Esophagus mucosa (tissue), 1 donor: ENCODE data around the gene UBE2G2. TPM values are rescaled to one million over a fixed set of nuclear protein-coding genes. Genes with fewer than 3 reads are reported as not detected.

ENCODE experiments used
- ATAC-seq: fragments of 200-7000 bp; cut with Tn5 transposase; one replicate; pipeline ENCODE4 v1.9.1; 2020
- total RNA-seq: library from RNA; stranded (reverse); gene quantifications from one replicate; pipeline ENCODE4 v1.2.4, GENCODE V29; 2023
- donor health status: DM: yes; HTN: yes; CAD: no.

UBE2G2 gene
- total RNA-seq, 1 donor from 2014 or later, result 35.8 TPM

- no peak for ATAC-seq
Observed at GRCh38 chr21:44814498-44815023, 12.9 kb upstream of the UBE2G2 start.

DNA sequence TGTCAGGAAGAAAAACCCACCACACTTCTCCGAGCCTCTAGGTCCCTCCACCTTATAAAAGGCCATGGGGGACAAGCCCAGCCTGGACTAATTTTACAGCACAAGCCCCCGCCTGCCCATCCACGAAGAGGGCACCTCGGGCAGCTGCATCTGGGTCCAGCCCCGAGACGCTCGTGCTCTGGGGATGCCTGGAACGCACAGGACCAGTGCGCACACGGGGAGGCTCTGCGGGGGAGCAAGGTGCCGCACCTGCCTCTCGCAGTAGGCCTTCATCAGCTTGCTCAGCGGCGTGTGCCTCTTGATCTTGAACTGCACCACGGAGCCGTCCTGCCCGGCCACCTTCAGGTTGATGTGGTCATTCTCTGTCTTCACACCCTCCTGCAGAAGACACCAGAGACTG lies 12.1 kb upstream of the UBE2G2 start:
- ATAC-seq, result no peak

DNA sequence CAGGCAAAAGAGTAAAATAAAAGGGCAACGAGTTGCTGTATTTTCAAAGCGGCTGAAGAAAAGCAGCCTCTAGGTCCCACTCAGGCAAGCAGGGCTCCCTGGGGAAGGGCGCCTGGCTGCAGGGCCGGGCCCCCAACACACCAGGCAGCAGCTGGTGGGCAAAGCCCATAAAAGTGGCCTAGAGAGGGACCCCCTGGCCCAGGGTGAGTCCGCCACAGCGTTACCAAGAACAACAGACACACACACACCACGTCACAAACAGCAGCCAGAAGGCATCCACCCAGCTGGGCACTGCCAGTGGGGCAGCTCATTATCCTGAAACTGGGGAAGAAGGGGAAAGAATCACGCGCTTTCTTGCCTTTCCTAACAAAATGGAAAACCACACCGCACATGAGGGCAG lies 11.5 kb upstream of the UBE2G2 start:
- ATAC-seq, result no peak

GRCh38 chr21:44812640-44813039 lies 11.0 kb upstream of the UBE2G2 start:
- no peak for ATAC-seq

GRCh38 chr21:44810779-44811178 lies 9.2 kb upstream of the UBE2G2 start:
- ATAC-seq, result no peak

- no peak for ATAC-seq
Observed at GRCh38 chr21:44805859-44806258, 4.2 kb upstream of the UBE2G2 start.

GRCh38 chr21:44805226-44805625 lies 3.6 kb upstream of the UBE2G2 start:
- ATAC-seq, result no peak

- no peak for ATAC-seq
Observed at GRCh38 chr21:44804762-44805161, 3.1 kb upstream of the UBE2G2 start.

DNA sequence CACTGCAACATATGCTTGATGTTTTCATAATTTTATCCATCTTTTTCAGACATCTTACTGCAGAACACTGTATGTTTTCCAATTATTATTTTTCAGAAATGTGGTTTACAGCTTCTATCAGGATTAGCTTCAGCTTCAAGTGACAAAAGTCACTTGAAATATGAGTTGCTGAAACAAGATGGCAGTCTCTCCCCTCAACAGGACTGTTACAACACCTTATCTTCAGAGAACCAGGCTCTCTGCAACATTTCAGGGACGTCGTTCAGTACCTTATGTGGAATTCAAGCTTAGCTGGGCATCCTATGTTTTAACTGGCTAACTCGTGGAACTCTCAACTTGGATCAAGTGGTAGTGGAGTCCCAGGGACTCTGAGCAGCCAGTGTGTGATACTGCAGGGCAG lies 2.0 kb upstream of the UBE2G2 start:
- ATAC-seq, result no peak

GRCh38 chr21:44802396-44803153 lies 955 bp upstream of the UBE2G2 start:
- ATAC-seq, result peak; percentile 21

DNA sequence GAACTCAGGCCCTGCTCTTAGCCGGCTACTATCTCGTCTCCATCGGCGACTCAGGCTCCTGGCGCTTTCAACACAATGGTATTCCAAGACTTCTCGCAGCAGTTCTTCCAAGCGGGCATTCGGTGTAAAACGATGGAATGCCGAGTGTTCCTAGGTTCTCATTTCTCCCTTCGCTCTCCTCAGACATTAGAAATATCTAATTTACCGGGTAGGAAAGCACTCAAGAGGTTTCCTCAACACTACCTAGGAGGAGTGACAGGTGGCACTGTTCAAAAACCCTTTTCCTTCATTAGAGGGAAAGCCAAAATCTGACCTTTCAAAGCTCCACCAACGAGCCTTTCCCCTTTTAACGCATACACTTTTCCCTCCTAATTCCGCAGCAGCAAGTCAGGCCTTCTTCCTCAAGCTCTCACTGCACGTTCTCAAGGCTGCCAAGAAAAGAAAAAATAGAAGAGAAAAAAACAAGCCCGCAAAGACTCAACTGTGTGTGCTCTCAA lies 601 bp downstream of the UBE2G2 start:
- peak; percentile 50 for ATAC-seq

- ATAC-seq, result no peak
Observed at GRCh38 chr21:44800103-44800502, 1.5 kb downstream of the UBE2G2 start.

DNA sequence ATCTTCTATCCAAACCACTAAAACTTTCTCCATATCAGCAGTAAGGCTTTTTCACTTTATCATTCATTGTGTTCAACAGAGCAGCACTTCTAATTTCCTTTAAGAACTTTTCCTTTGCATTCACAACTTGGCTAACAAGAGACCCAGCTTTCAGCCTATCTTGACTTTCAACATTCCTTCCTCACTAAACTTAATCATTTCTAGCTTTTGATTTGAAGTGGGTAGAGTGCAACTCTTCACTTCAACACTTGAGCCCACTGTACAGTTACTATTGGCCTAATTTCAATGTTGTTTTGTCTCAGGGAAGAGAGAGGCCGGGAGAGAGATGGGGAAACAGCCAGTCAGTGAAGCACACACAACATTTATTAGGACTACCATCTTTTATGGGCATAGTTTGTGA lies 2.0 kb downstream of the UBE2G2 start:
- no peak for ATAC-seq

DNA sequence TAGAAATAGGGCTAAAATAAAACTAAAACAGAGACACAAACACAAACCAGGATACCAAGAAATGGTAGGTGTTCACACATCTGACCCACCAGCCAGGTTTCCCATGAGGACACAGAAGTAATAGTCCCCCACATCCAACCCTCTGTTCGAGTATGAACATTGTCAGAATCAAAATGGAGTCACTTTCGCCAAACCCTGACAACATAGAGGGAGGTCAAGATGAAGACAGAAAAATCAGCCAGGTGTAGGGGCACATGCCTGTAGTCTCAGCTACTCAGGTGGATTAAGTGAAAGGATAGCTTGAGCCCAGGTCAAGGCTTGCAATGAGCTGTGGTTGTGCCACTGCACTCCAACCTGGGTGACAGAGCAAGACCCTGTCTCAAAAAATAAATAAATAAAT lies 3.8 kb downstream of the UBE2G2 start:
- no peak for ATAC-seq

DNA sequence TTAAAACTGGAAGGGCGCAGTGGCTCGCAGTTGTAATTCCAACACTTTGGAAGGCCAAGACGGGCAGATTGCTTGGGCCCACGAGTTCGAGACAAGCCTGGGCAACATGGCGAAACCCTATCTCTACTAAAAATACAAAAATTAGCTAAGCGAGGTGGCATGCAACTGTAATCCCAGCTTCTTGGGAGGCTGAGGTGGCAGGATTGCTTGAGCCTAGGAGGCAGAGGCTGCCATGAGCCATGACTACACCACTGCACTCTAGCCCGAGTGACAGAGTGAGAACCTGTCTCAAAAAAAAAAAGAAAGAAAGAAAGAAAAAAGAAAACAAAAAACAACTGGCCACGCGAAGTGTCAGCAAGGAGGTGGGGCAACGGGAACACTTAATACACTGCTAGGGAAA lies 6.3 kb downstream of the UBE2G2 start:
- ATAC-seq, result no peak

- ATAC-seq, result peak; percentile 56
Observed at GRCh38 chr21:44793592-44794374, 7.8 kb downstream of the UBE2G2 start.

- ATAC-seq, result peak; percentile 83
Observed at GRCh38 chr21:44792702-44793591, 8.7 kb downstream of the UBE2G2 start.

DNA sequence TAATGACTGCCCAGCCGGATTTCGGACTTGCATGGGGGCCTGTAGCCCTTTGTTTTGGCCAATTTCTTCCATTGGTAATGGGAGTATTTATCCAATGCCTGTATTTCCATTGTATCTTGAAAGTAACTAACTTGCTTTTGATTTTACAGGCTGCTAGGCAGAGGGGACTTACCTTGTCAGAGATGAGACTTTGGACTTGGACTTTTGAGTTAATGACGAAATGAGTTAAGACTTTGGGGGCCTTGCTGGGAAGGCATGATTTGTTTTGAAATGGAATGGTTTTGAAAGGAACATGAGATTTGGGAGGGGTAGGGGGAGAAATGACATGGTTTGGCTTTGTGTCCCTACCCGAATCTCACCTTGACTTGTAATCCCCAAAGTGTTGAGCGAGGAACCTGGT lies 9.6 kb downstream of the UBE2G2 start:
- no peak for ATAC-seq

DNA sequence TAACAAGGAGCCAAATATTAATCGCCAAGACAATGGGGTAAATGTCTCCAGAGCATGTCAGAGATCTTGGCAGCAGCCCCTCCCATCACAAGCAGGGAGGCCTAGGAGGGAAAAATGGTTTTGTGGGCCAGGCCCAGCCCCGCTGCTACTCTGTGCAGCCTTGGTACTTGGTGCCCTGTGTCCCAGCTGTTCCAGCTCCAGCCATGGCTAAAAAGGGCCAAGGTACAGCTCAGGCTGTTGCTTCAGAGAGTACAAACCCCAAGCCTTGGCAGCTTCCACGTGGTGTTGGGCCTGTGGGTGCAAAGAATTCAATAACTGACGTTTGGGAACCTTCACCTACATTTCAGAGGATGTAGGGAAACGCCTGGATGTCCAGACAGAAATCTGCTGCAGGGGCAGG lies 10.4 kb downstream of the UBE2G2 start:
- ATAC-seq, result no peak

DNA sequence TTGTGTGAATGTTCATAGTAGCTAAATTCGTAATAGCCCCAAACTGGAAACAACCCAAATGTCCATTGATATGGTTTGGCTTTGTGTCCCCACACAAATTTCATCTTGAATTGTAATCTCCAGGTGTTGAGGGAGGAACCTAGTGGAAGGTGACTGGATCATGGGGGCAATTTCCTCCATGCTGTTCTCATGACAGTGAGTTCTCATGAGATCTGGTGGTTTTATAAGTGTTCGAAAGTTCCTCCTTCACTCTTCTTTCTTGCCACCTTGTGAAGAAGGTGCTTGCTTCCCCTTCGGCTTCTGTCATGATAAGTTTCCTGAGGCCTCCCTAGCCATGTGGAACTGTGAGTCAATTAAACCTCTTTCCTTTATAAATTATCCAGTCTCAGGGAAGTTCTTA lies 11.3 kb downstream of the UBE2G2 start:
- ATAC-seq, result no peak

DNA sequence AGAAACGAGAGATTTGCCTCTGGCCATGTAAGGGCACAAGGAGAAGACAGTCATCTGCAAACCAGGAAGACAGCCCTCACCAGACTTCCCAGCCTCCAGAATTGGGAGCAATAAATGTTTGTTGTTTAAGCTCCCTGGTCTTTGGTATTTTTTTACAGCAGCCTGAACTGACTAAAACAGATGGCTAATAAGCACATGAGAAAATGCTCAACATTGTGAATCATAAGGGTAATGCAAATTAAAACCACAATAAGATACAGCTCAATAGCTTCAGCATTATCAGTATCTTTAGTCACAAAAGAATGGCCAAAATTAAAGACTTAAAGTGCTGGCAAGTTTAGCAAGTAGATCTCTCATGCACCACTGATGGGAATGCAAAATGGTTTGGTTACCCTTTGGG lies 11.7 kb downstream of the UBE2G2 start:
- no peak for ATAC-seq

DNA sequence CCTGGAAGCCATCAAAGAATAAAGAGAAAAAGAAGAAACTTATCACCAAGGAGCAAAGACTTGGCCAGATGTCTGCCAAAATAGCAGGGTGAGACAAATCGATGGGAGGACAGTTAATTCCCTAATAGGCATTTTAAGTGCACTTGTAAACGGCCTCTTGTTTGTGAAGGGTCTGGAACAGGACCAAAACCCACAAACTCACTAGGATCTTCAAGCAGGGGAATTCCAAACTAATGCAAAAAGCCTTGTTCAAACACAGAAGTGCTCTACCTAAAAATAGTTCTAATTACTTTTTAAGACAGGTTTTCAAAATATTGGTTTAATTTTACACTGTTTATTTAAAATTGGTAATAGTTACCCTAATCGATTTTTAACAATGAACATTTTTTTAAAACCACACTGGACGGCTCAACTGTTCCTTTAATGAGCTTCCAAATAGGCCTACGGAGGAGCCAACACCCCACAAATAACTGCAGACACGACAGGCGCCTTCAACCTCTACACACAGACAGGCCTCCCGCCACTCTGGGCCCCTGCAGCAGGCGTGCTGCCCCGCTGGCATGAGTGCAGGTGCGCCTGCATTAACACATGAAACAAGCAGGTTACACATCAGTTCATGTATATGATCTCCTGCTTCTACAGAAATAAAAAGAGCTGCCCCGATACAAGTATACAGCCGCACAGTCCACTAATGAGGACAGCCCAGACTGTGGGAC lies 15.8 kb downstream of the UBE2G2 start:
- ATAC-seq, result no peak
